Measurements from ENCODE around the gene C16orf96.

DNA sequence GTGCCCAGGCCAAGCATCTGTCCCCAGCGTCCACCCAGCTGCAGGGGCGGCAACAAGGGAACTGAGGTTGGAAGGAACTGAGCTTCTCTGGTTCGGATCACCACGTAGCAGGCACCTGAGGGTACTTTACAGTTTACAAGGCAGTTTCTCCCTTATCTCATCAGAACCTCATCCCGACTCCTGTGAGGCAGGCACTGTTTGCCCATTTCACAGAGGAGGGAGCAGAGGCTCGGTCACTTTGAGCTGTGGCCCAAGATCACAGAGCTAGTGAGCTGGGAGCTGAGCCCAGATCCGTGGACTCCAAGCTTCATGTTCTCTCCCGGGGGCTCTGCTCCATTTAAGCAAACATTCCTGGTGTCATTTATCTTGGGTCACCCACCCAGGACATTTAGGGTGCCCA, 43.4 kb downstream of the C16orf96 start:
- no peak for TF ChIP-seq TCF12 (IDR thresholded peaks at IDR 0.05; ENCODE audit: low read depth)
- no peak for TF ChIP-seq TAF1 (IDR thresholded peaks at IDR 0.05; ENCODE audit: low read depth)
- TF ChIP-seq NFIC (IDR thresholded peaks at IDR 0.05) = no peak
